ENCODE data around the gene NR4A1. TPM values are rescaled to one million over a fixed set of nuclear protein-coding genes. Genes with fewer than 3 reads are reported as not detected.

NR4A1 gene
- 0.49 and 0.94 TPM in 2 replicates for total RNA-seq

DNA sequence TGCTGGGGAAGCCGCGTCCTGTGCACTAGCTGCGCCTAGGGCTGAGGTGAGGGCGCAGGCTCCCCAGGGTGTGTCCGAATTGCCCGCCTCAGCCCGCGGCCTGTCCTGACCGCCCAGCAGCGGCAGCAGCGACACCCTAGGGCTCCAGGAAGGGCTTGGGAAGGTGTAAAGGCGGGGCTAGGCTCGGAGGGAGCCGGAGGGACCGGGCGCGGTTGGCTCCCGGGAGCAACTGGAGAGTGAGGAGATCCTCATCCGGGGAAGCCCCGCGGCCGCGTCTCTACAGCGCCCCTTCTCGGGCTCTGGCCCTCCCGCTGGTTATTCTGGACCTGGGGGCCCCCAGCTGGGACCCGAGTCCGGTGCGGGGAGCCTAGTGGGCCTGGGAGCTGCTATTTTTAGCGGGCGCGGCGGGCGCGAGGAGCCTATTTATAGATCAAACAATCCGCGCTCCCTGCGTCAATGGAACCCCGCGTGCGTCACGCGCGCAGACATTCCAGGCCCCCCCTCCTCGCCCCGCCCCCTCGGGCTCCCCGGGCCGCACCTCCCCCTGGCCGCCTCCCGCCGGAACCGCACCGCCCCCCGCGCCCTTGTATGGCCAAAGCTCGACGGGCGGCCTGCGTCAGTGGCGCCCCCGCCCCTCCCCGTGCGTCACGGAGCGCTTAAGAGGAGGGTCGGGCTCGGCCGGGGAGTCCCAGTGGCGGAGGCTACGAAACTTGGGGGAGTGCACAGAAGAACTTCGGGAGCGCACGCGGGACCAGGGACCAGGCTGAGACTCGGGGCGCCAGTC is at the start of gene NR4A1:
TSS of gene NR4A1 (plus strand) at position 685 of the 784 bp plus-strand sequence. CDS start 2,887 bp downstream, outside the sequence.

DNA sequence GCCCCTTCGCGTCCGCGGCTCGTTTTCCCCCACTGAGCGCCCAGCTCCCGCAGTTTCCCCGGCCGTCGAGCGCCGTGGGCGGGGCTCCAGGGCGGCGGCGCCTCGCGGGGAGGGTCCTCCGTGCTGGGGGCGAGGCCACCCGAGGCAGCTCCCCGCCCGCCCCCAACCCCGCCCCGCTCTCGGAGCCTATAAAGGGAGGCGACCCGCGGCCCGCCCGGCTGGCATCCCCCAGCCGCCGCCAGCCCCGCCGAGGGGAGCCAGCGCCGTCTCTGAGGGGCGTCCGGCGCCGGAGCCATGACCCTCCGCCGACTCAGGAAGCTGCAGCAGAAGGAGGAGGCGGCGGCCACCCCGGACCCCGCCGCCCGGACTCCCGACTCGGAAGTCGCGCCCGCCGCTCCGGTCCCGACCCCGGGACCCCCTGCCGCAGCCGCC is 44.5 kb upstream of the NR4A1 start, which contains the start of gene TAMALIN:
TSS of gene TAMALIN (plus strand) at position 221 of the 432 bp plus-strand sequence. CDS start at position 295, 74 bp downstream.

DNA sequence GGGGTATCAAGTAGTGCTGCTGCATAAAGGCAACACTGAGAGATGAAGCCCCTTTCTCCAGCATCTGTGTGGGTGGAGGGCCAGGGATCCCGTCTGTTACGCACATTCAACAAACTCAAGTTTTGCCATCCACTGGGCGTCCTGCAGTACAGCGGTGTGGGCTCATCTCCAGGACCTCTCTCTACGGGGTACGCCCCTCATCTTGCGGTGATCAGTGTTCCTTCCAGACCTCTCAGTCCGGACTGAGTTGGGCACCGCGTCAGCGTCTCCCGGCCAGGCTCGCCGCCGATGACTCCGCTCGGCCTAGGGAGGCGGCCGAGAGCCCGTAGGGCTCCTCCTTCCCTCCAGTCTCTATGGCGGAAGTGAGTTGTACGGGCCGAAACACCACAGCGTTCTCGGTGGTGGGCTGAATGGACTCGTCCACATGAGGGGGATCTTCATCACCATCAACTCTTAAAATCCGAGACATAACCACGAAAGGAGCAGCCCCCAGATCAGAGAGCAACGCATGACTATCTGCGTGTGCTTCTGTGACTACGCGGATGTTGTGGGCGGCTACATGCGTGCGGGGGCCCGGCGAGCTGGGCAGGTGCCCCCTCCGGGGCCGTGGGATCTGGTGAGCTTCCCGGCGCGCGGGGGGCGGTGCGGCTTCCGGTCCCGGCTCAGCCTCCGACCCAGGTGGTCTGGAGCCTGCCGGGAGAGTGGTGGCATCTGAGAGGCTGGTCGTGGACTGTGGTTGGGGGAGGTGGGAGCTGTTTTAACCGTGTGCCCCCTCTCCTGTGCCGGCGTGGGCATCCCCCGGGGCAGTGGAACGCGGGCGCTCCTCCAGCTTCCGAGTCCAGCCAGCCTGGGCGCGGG is 18.3 kb downstream of the NR4A1 start, which contains the start of gene ATG101:
TSS of gene ATG101 (plus strand) at position 652 of the 858 bp plus-strand sequence. CDS start 3,673 bp downstream, outside the sequence.

DNA sequence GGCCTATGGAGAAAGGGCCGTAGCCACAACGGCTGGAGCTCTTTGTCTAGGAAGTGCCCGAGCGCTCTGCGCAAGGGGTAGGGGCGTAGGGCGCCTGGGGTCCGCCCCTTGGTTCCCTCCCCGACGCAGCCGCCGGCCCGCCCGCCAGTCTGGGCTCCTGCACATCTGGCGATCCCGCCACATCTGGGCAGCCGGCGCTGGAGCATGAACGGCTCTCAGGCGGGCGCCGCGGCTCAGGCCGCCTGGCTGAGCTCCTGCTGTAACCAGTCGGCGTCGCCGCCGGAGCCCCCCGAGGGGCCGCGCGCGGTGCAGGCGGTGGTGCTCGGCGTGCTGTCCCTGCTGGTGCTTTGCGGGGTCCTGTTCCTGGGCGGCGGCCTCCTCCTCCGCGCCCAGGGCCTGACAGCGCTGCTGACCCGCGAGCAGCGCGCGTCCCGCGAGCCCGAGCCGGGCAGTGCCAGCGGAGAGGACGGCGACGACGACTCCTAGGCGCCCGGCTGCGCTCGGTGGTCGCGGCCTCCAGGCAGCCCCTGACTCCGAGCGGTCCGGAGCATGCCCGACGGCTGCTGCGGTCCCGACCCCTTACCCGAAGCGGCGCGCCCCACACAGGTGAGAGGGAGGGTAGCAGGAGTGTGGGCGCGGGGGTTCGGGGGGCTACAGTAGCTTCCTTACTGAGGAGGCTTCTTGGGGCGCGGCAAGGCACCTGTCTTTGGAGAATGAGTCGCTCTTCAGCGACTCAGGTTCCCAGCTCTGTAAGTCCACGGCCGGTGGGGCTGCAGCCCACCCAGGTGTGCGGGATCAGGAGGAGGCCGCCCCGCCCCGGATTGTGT is 28.5 kb downstream of the NR4A1 start, which contains the start of gene SMIM41:
TSS of gene SMIM41 (plus strand) at position 129 of the 827 bp plus-strand sequence. CDS start at position 205, 76 bp downstream.

Other genes starting within 250 kb of the NR4A1 start
- gene FIGNL2, start 202.7 kb upstream of the NR4A1 start, total RNA-seq = 0.16 and 0.31 TPM in 2 replicates
- 0.16 TPM in 1 of 2 replicates, not detected in the other for gene ANKRD33, start 163.3 kb upstream of the NR4A1 start, total RNA-seq
- gene ACVRL1, start 143.9 kb upstream of the NR4A1 start, total RNA-seq = 413 and 443 TPM in 2 replicates
- 8.1 and 18.4 TPM in 2 replicates for gene ACVR1B, start 99.7 kb upstream of the NR4A1 start, total RNA-seq
- gene TAMALIN, start 44.5 kb upstream of the NR4A1 start, total RNA-seq = 32.1 and 46.0 TPM in 2 replicates
- gene ATG101, start 18.5 kb downstream of the NR4A1 start, total RNA-seq = 70.1 and 82.4 TPM in 2 replicates
- under 0.01 and 0.13 TPM in 2 replicates for gene SMIM41, start 28.3 kb downstream of the NR4A1 start, total RNA-seq
- 0.16 and 1.0 TPM in 2 replicates for gene KRT80, start 140.6 kb downstream of the NR4A1 start, total RNA-seq
- 55.5 and 66.4 TPM in 2 replicates for gene KRT7, start 181.8 kb downstream of the NR4A1 start, total RNA-seq
- gene KRT86, start 223.2 kb downstream of the NR4A1 start, total RNA-seq = 0.16 TPM in 1 of 2 replicates, not detected in the other
- gene KRT81, start 240.1 kb downstream of the NR4A1 start, total RNA-seq = not detected in 2 replicates

All from bladder microvascular endothelial cell (primary cell).